HepG2 (cell line): ENCODE measurements around the gene SPNS1. TPM values are rescaled to one million over a fixed set of nuclear protein-coding genes. Genes with fewer than 3 reads are reported as not detected.

Experiments used
- CEBPB ChIP-seq: IDR thresholded peaks from 2 replicates; pipeline ENCODE4 v1.6.1; 2011; ENCODE audit warnings: low read depth, low read length, improper control_type of control experiment, borderline replicate concordance
- FOSL1 ChIP-seq: sonication (generic); formaldehyde crosslinking; IDR thresholded peaks from 2 replicates; pipeline ENCODE4 v1.9.0; 2021; ENCODE audit warnings: missing genetic modification reagents, borderline replicate concordance
- MED8 ChIP-seq: sonication (generic); formaldehyde crosslinking; IDR thresholded peaks from 2 replicates; pipeline ENCODE4 v1.8.1; 2023; ENCODE audit warnings: mild to moderate bottlenecking, missing genetic modification reagents; ENCODE audit not compliant: insufficient replicate concordance
- MTF1 ChIP-seq: sonication (generic); formaldehyde crosslinking; IDR thresholded peaks from 2 replicates; pipeline ENCODE4 v1.5.0; 2020; ENCODE audit warnings: missing genetic modification reagents
- NCOA5 ChIP-seq: sonication (generic); formaldehyde crosslinking; IDR thresholded peaks from 2 replicates; pipeline ENCODE4 v1.4.0; 2020; ENCODE audit warnings: missing genetic modification reagents
- NRL ChIP-seq: sonication (generic); formaldehyde crosslinking; IDR thresholded peaks from 2 replicates; pipeline ENCODE4 v1.5.0; 2020; ENCODE audit warnings: missing genetic modification reagents, mild to moderate bottlenecking, moderate library complexity, borderline replicate concordance
- SAP130 ChIP-seq: IDR thresholded peaks from 2 replicates; pipeline ENCODE4 v1.6.1; 2016; ENCODE audit warnings: low read depth
- SIX1 ChIP-seq: sonication (generic); formaldehyde crosslinking; IDR thresholded peaks from 2 replicates; pipeline ENCODE4 v1.4.0; 2020; ENCODE audit warnings: missing genetic modification reagents, borderline replicate concordance
- SMAD3 ChIP-seq: sonication (generic); formaldehyde crosslinking; IDR thresholded peaks from 2 replicates; pipeline ENCODE4 v1.4.0; 2020; ENCODE audit warnings: missing genetic modification reagents
- SMC3 ChIP-seq: IDR thresholded peaks from 2 replicates; pipeline ENCODE4 v1.6.1; 2011; ENCODE audit warnings: low read length, improper control_type of control experiment
- TFAP4 ChIP-seq: sonication (generic); IDR thresholded peaks from 2 replicates; pipeline ENCODE4 v1.6.1; 2016; ENCODE audit warnings: low read depth, borderline replicate concordance
- TFDP2 ChIP-seq: sonication (generic); formaldehyde crosslinking; IDR thresholded peaks from 2 replicates; pipeline ENCODE4 v1.4.0; 2020; ENCODE audit warnings: missing genetic modification reagents
- ZNF256 ChIP-seq: sonication (generic); formaldehyde crosslinking; conservative IDR thresholded peaks from 2 replicates; pipeline ENCODE4 v1.4.0; 2020; ENCODE audit warnings: missing genetic modification reagents
- ZNF318 ChIP-seq: sonication (generic); formaldehyde crosslinking; IDR thresholded peaks from 2 replicates; pipeline ENCODE4 v1.4.0; 2020; ENCODE audit warnings: mild to moderate bottlenecking, missing genetic modification reagents
- ZNF709 ChIP-seq: sonication (generic); formaldehyde crosslinking; IDR thresholded peaks from 2 replicates; pipeline ENCODE4 v1.5.0; 2020; ENCODE audit warnings: mild to moderate bottlenecking, missing genetic modification reagents
- polyA plus RNA-seq, 8 experiments: library from polyadenylated mRNA; depleted of rRNA in 3 of 8; stranded (reverse) in 7 of 8; unstranded in 1 of 8; fragments of >200 nt; fragmentation: Illumina TruSeq in 4 of 8; extraction: Trizol in 4 of 8; gene quantifications; 2 replicates each; pipeline versions ENCODE4 v1.2.1 to v1.2.3, GENCODE V29; 2011 to 2016; ENCODE audit warnings: low read depth in 4 of 8, missing spikeins in 1 of 8, mixed read lengths in 1 of 8; ENCODE audit not compliant: insufficient read depth in 1 of 8
- total RNA-seq, 5 experiments: library from RNA; depleted of rRNA; stranded (reverse); fragments of >200 nt; fragmentation: Illumina TruSeq; extraction: Trizol; gene quantifications; 2 replicates each; pipeline ENCODE4 v1.2.3, GENCODE V29; 2016; ENCODE audit warnings: low read depth in 1 of 5
- TF ChIP-seq, protein P1 (sequence below): sonication (generic); formaldehyde crosslinking; IDR thresholded peaks from 2 replicates; pipeline ENCODE4 v1.5.0; 2020; ENCODE audit warnings: missing genetic modification reagents

Gene SPNS1
- total and polyA plus RNA-seq, 2 of the 13 experiments (the other 11 are each of a cell fraction or from before 2014, with no cell fraction given), result 25.6 to 38.8 TPM

DNA sequence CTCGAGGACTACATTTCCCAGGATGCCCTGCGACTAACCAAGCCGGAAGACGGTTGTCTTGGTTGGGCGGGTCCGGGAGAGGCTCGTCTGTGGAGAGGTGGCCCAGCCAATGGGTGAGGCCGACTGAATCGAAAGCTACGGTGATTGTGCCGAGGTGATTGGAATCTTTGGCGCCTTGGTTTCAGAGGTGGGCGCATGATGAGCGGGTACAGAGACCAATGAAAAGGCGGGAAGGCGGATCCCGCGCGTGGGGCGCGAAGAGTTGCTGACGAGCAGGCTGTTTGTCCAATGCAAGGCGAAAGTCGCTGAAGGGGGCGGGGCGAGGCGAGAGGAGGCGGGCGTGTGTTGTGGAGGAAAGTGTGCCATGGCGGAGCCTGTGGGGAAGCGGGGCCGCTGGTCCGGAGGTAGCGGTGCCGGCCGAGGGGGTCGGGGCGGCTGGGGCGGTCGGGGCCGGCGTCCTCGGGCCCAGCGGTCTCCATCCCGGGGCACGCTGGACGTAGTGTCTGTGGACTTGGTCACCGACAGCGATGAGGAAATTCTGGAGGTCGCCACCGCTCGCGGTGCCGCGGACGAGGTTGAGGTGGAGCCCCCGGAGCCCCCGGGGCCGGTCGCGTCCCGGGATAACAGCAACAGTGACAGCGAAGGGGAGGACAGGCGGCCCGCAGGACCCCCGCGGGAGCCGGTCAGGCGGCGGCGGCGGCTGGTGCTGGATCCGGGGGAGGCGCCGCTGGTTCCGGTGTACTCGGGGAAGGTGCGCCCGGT lies 23.7 kb upstream of the SPNS1 start, which contains the start of gene NFATC2IP (continued):
- TF ChIP-seq ZNF256, result no peak
- no peak; the same call in 1 of the 2 replicates for TF ChIP-seq ZNF709 (CRISPR knock-in tag)
- TF ChIP-seq, protein P1, sequence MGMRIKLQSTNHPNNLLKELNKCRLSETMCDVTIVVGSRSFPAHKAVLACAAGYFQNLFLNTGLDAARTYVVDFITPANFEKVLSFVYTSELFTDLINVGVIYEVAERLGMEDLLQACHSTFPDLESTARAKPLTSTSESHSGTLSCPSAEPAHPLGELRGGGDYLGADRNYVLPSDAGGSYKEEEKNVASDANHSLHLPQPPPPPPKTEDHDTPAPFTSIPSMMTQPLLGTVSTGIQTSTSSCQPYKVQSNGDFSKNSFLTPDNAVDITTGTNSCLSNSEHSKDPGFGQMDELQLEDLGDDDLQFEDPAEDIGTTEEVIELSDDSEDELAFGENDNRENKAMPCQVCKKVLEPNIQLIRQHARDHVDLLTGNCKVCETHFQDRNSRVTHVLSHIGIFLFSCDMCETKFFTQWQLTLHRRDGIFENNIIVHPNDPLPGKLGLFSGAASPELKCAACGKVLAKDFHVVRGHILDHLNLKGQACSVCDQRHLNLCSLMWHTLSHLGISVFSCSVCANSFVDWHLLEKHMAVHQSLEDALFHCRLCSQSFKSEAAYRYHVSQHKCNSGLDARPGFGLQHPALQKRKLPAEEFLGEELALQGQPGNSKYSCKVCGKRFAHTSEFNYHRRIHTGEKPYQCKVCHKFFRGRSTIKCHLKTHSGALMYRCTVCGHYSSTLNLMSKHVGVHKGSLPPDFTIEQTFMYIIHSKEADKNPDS, result no peak
- peak; percentile 5 for TF ChIP-seq MED8
- TF ChIP-seq SMC3, result no peak
- no peak for TF ChIP-seq ZNF318 (CRISPR knock-in tag)
- peak; percentile 99 for TF ChIP-seq TFDP2 (CRISPR knock-in tag)
- TF ChIP-seq TFAP4, result no peak
- no peak for TF ChIP-seq MTF1 (CRISPR knock-in tag)
- peak; percentile 95 for TF ChIP-seq SAP130 (CRISPR knock-in tag)
- TF ChIP-seq CEBPB, result no peak
- no peak for TF ChIP-seq NCOA5
- no peak; the same call in 1 of the 2 replicates for TF ChIP-seq NRL
- TF ChIP-seq SMAD3 (CRISPR knock-in tag), result peak; percentile 55; the same call in 1 of the 2 replicates
- no peak for TF ChIP-seq SIX1 (CRISPR knock-in tag)
- TF ChIP-seq FOSL1 (CRISPR knock-in tag), result no peak
